Liver (tissue), 3 donors: ENCODE data around the gene CISTR.

Experiments used
- FOXA1 ChIP-seq: IDR thresholded peaks from 2 replicates; pipeline ENCODE4 v1.6.1; 2016; ENCODE audit warnings: antibody characterized with exemption
- GABPA ChIP-seq, 2 donors: IDR thresholded peaks in 1 of 2; conservative IDR thresholded peaks in 1 of 2; 2 replicates each; pipeline ENCODE4 v1.6.1; 2016; ENCODE audit warnings: antibody characterized with exemption in 2 of 2, mild to moderate bottlenecking in 1 of 2, moderate library complexity in 1 of 2
- HNF4A ChIP-seq, 2 donors: conservative IDR thresholded peaks; 2 replicates each; pipeline ENCODE4 v1.6.1; 2016; ENCODE audit warnings: antibody characterized with exemption in 2 of 2, mild to moderate bottlenecking in 2 of 2
- JUND ChIP-seq, 2 donors: IDR thresholded peaks; 2 replicates each; pipeline ENCODE4 v1.6.1; 2016; ENCODE audit warnings: antibody characterized with exemption in 2 of 2
- NR2F2 ChIP-seq: IDR thresholded peaks from 2 replicates; pipeline ENCODE4 v1.6.1; 2016; ENCODE audit warnings: antibody characterized with exemption
- RAD21 ChIP-seq, 2 donors: IDR thresholded peaks; 2 replicates each; pipeline ENCODE4 v1.6.1; 2016; ENCODE audit warnings: antibody characterized with exemption in 2 of 2, mild to moderate bottlenecking in 2 of 2
- RXRA ChIP-seq, 2 donors: IDR thresholded peaks; 2 replicates each; pipeline ENCODE4 v1.6.1; 2017 to 2018; ENCODE audit warnings: antibody characterized with exemption in 2 of 2, mild to moderate bottlenecking in 1 of 2
- SP1 ChIP-seq: IDR thresholded peaks from 2 replicates; pipeline ENCODE4 v1.6.1; 2018; ENCODE audit warnings: antibody characterized with exemption, mild to moderate bottlenecking
- TAF1 ChIP-seq: conservative IDR thresholded peaks from 2 replicates; pipeline ENCODE4 v1.6.1; 2016; ENCODE audit warnings: antibody characterized with exemption, mild to moderate bottlenecking
- YY1 ChIP-seq: IDR thresholded peaks from 2 replicates; pipeline ENCODE4 v1.6.1; 2016; ENCODE audit warnings: antibody characterized with exemption, mild to moderate bottlenecking
- TF ChIP-seq, protein P1 (sequence below): fragments of 150-350 bp; IDR thresholded peaks from 2 replicates; pipeline ENCODE4 v1.5.1; 2017; ENCODE audit warnings: improper control_type of control experiment, low read depth, low read length; ENCODE audit not compliant: missing input control
- TF ChIP-seq, protein P2 (sequence below): IDR thresholded peaks from 2 replicates; pipeline ENCODE4 v1.6.1; 2016; ENCODE audit warnings: antibody characterized with exemption, mild to moderate bottlenecking
- TF ChIP-seq, protein P3 (sequence below): IDR thresholded peaks from 2 replicates; pipeline ENCODE4 v1.6.1; 2016; ENCODE audit warnings: antibody characterized with exemption
- TF ChIP-seq, protein P4 (sequence below): IDR thresholded peaks from 2 replicates; pipeline ENCODE4 v1.6.1; 2016; ENCODE audit warnings: antibody characterized with exemption
- donor health status: healthy.
- donor health status: healthy.

DNA sequence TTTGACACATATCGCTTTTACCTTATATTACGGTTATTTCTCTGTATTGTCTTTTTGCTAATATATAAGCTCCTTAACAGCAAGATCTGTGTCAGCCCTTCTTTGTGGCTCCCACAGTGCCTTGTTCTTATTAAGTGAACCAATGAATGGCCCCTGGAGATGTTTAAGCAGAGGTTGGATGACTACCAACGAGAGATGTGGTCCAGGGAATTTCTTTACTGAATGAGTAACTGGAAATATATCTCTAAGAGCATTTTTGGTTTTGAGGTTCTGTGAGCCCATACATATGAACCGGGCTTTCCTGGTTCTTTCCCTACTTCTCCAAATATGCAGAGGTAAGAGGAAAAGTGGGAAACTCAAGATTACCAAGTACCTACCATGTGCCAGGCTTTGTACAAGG, 48.0 kb downstream of the CISTR start:
- TF ChIP-seq, protein P1, sequence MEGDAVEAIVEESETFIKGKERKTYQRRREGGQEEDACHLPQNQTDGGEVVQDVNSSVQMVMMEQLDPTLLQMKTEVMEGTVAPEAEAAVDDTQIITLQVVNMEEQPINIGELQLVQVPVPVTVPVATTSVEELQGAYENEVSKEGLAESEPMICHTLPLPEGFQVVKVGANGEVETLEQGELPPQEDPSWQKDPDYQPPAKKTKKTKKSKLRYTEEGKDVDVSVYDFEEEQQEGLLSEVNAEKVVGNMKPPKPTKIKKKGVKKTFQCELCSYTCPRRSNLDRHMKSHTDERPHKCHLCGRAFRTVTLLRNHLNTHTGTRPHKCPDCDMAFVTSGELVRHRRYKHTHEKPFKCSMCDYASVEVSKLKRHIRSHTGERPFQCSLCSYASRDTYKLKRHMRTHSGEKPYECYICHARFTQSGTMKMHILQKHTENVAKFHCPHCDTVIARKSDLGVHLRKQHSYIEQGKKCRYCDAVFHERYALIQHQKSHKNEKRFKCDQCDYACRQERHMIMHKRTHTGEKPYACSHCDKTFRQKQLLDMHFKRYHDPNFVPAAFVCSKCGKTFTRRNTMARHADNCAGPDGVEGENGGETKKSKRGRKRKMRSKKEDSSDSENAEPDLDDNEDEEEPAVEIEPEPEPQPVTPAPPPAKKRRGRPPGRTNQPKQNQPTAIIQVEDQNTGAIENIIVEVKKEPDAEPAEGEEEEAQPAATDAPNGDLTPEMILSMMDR, result no peak
- TF ChIP-seq, protein P2, sequence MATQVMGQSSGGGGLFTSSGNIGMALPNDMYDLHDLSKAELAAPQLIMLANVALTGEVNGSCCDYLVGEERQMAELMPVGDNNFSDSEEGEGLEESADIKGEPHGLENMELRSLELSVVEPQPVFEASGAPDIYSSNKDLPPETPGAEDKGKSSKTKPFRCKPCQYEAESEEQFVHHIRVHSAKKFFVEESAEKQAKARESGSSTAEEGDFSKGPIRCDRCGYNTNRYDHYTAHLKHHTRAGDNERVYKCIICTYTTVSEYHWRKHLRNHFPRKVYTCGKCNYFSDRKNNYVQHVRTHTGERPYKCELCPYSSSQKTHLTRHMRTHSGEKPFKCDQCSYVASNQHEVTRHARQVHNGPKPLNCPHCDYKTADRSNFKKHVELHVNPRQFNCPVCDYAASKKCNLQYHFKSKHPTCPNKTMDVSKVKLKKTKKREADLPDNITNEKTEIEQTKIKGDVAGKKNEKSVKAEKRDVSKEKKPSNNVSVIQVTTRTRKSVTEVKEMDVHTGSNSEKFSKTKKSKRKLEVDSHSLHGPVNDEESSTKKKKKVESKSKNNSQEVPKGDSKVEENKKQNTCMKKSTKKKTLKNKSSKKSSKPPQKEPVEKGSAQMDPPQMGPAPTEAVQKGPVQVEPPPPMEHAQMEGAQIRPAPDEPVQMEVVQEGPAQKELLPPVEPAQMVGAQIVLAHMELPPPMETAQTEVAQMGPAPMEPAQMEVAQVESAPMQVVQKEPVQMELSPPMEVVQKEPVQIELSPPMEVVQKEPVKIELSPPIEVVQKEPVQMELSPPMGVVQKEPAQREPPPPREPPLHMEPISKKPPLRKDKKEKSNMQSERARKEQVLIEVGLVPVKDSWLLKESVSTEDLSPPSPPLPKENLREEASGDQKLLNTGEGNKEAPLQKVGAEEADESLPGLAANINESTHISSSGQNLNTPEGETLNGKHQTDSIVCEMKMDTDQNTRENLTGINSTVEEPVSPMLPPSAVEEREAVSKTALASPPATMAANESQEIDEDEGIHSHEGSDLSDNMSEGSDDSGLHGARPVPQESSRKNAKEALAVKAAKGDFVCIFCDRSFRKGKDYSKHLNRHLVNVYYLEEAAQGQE, result no peak
- TF ChIP-seq RAD21 (IDR thresholded peaks at IDR 0.05), result no peak
- TF ChIP-seq YY1, result no peak
- TF ChIP-seq, protein P3, sequence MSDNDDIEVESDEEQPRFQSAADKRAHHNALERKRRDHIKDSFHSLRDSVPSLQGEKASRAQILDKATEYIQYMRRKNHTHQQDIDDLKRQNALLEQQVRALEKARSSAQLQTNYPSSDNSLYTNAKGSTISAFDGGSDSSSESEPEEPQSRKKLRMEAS, result no peak
- TF ChIP-seq, protein P4, sequence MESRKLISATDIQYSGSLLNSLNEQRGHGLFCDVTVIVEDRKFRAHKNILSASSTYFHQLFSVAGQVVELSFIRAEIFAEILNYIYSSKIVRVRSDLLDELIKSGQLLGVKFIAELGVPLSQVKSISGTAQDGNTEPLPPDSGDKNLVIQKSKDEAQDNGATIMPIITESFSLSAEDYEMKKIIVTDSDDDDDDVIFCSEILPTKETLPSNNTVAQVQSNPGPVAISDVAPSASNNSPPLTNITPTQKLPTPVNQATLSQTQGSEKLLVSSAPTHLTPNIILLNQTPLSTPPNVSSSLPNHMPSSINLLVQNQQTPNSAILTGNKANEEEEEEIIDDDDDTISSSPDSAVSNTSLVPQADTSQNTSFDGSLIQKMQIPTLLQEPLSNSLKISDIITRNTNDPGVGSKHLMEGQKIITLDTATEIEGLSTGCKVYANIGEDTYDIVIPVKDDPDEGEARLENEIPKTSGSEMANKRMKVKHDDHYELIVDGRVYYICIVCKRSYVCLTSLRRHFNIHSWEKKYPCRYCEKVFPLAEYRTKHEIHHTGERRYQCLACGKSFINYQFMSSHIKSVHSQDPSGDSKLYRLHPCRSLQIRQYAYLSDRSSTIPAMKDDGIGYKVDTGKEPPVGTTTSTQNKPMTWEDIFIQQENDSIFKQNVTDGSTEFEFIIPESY, result no peak
- no peak for TF ChIP-seq JUND (IDR thresholded peaks at IDR 0.05)
- no peak for TF ChIP-seq HNF4A (conservative IDR thresholded peaks at IDR 0.05)
- no peak for TF ChIP-seq NR2F2
- no peak for TF ChIP-seq TAF1
- TF ChIP-seq GABPA (IDR thresholded peaks at IDR 0.05 in 1 of 2, conservative IDR thresholded peaks at IDR 0.05 in 1 of 2), result no peak
- TF ChIP-seq FOXA1, result no peak
- TF ChIP-seq SP1, result no peak
- TF ChIP-seq RXRA (IDR thresholded peaks at IDR 0.05), result no peak
